Uterus (tissue), 4 donors: ENCODE results near the gene ADNP. TPM values are rescaled to one million over a fixed set of nuclear protein-coding genes. Genes with fewer than 3 reads are reported as not detected.
"Not testable (repeated sequence)": the region's sequence is repeated elsewhere in the genome, so short reads cannot be mapped to it uniquely, and the experiment has no call there.

Experiments used
- DNase-seq, 2 donors: peaks; one replicate each; pipeline ENCODE4 v3.0.0-alpha.2; 2019 to 2020
- H3K27ac ChIP-seq, 2 donors: fragments of 200-600 bp; sonication (generic); 1 replicate in 1 of 2; 2 replicates in 1 of 2; pipeline ENCODE4 v1.5.1; 2016 to 2018
- H3K27me3 ChIP-seq, 2 donors: fragments of 200-600 bp; sonication (generic); one replicate each; pipeline ENCODE4 v1.5.1; 2018 to 2019; ENCODE audit warnings: control low read depth in 1 of 2
- H3K36me3 ChIP-seq, 2 donors: fragments of 200-600 bp; sonication (generic); one replicate each; pipeline ENCODE4 v1.5.1; 2019; ENCODE audit warnings: control low read depth in 1 of 2
- H3K4me1 ChIP-seq, 2 donors: fragments of 200-600 bp; sonication (generic); one replicate each; pipeline ENCODE4 v1.5.1; 2018 to 2019; ENCODE audit warnings: control low read depth in 1 of 2
- H3K4me3 ChIP-seq, 2 donors: fragments of 200-600 bp; sonication (generic); 1 replicate in 1 of 2; 2 replicates in 1 of 2; pipeline ENCODE4 v1.5.1; 2018 to 2019; ENCODE audit warnings: mild to moderate bottlenecking in 1 of 2
- H3K9me3 ChIP-seq, 2 donors: fragments of 200-600 bp; sonication (generic); one replicate each; pipeline ENCODE4 v1.5.1; 2019; ENCODE audit warnings: control low read depth in 1 of 2
- POLR2A ChIP-seq, 2 donors: fragments of 450-650 bp; IDR thresholded peaks; one replicate each; pipeline ENCODE4 v1.6.1; 2016; ENCODE audit warnings: antibody characterized with exemption in 2 of 2, mild to moderate bottlenecking in 1 of 2, moderate library complexity in 1 of 2
- intact Hi-C: fragments of 100-400 bp; cut with DNase I; formaldehyde crosslinking; loops from one replicate; pipeline ENCODE4 v1.15.1; 2023; ENCODE audit warnings: low total_unique reads
- total RNA-seq, 4 donors: library from RNA; depleted of rRNA in 3 of 4; stranded (reverse); fragments of >200 nt in 3 of 4; gene quantifications; one replicate each; pipeline versions ENCODE4 v1.1.0 to v1.2.4, GENCODE V29; 2014 to 2023
- TF ChIP-seq, protein P1 (sequence below), 4 experiments: fragments of 200-600 bp in 2 of 4; fragments of 450-650 bp in 2 of 4; sonication (generic) in 2 of 4; IDR thresholded peaks; one replicate each; pipeline ENCODE4 v1.5.1; 2016 to 2019; ENCODE audit warnings: antibody characterized with exemption in 4 of 4, mild to moderate bottlenecking in 2 of 4, moderate library complexity in 1 of 4
- donor health status: DM: yes; HTN: yes; CAD: no.

Gene ADNP
- total RNA-seq, 4 donors from 2014 or later: 30.6 to 90.1 (median 63.1) TPM

DNA sequence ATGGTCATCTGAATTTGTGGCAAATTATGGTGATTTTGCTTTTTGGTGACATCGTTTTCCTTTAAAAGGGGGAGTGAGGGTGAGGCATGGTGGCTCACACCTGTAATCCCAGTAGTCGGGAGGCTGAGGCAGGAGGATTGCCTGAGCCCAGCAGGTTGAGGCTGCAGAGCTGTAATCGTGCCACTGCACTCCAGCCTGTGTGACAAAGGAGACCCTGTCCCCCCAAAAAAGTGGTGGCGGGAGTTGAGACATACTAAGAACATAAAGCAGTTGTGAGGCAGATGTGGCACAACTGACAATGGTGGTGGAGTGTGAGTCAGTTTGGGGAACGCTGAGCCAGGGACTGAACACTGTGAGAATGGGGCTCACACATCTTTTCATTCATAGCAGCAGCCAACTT lies 45.5 kb downstream of the ADNP start:
- no peak for DNase-seq
- intact Hi-C loops: no loop called here
- H3K4me3 ChIP-seq: no peak overlapping the region

DNA sequence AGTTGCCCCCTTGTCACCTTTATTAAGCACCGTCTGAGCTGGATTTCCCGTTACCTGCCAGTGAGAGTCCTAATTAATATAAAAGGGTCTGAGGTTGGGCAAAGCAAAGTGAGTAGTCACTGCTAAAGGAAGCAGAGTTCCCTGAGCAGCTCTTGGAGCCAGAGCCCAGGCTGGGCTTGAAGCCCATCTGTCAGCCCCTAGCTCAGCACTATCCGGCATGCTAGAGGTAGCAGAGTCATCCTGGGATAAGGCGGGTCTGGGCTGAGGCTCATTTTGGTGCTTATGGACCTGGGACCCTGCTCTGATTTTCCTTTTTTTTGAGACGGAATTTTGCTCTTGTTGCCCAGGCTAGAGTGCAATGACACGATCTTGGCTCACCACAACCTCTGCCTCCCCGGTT lies 46.2 kb downstream of the ADNP start:
- no peak for TF ChIP-seq POLR2A (IDR thresholded peaks at IDR 0.05)
- TF ChIP-seq, protein P1, sequence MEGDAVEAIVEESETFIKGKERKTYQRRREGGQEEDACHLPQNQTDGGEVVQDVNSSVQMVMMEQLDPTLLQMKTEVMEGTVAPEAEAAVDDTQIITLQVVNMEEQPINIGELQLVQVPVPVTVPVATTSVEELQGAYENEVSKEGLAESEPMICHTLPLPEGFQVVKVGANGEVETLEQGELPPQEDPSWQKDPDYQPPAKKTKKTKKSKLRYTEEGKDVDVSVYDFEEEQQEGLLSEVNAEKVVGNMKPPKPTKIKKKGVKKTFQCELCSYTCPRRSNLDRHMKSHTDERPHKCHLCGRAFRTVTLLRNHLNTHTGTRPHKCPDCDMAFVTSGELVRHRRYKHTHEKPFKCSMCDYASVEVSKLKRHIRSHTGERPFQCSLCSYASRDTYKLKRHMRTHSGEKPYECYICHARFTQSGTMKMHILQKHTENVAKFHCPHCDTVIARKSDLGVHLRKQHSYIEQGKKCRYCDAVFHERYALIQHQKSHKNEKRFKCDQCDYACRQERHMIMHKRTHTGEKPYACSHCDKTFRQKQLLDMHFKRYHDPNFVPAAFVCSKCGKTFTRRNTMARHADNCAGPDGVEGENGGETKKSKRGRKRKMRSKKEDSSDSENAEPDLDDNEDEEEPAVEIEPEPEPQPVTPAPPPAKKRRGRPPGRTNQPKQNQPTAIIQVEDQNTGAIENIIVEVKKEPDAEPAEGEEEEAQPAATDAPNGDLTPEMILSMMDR (IDR thresholded peaks at IDR 0.05): no peak
- DNase-seq: no peak
- H3K4me3 ChIP-seq: no peak overlapping the region
- H3K36me3 ChIP-seq: no peaks in the 10 kb centered on the region
- H3K4me1 ChIP-seq: no peaks in the 10 kb centered on the region
- intact Hi-C loops: no loop called here
- H3K27me3 ChIP-seq: no peaks in the 10 kb centered on the region
- H3K27ac ChIP-seq: no peak overlapping the region
- H3K9me3 ChIP-seq: no peaks in the 10 kb centered on the region

More for the DNA sequence above, 45.5 kb downstream of the ADNP start:
- Histone ChIP-seq H3K9me3 (no peaks in the 10 kb centered on the region), H3K36me3 (no peaks in the 10 kb centered on the region), H3K27me3 (no peaks in the 10 kb centered on the region), H3K4me1 (no peaks in the 10 kb centered on the region), H3K27ac (no peak overlapping the region)
- no peak for TF ChIP-seq POLR2A (IDR thresholded peaks at IDR 0.05)
- TF ChIP-seq, protein P1 (IDR thresholded peaks at IDR 0.05): no peak

DNA sequence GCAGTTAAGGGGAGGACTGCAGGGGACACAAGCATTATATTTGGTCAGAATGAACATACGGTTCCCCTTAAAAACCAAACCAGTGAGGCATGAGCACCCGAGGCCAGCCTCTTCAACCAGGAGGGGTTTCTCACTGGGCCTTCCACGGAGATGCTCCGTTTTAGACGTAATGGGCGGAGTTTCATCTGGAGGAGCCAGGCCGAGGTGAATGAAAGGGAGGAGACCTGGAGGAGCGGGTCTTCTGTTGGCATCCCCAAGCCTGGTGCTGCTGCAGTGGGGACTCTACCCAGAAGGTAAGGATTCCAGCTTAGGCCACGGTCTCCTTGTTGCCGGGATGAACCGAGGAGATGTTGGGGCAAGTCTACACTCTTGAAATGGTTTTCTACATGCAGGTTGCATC lies 47.4 kb downstream of the ADNP start:
- intact Hi-C loops: no loop called here
- no peak for DNase-seq
- H3K4me3 ChIP-seq: no peak overlapping the region
- H3K27me3 ChIP-seq: no peaks in the 10 kb centered on the region
- no peaks in the 10 kb centered on the region for H3K36me3 ChIP-seq
- H3K4me1 ChIP-seq: no peaks in the 10 kb centered on the region
- no peak for TF ChIP-seq POLR2A (IDR thresholded peaks at IDR 0.05)
- TF ChIP-seq, protein P1 (IDR thresholded peaks at IDR 0.05): no peak
- H3K27ac ChIP-seq: no peak overlapping the region
- no peaks in the 10 kb centered on the region for H3K9me3 ChIP-seq

DNA sequence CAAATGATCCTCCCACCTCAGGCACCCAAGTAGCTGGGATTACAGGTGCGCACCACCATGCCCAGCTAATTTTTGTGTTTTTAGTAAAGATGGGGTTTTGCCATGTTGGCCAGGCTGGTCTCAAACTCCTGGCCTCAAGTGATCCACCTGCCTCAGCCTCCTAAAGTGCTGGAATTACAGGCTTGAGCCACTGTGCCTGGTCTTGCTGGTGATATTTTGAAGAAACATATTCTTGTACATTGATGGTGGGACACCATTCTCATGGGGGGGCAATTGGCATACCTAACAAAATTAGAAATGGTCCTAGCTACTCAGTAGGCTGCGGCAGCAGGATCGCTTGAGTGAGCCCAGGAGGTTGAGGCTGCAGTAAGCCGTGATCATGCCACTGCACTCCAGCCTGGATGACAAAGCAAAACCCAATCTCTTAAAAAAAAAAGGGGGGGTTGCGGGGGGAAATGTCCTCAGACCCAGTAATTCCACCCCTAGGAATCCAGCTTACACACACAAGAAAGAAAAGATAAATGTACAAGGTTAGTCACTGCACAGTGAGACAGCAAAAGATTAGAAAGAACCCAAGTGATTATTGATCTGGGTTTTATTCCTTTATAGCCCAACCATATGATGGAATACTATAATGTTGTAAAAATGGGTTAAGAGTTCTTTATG lies 49.3 kb downstream of the ADNP start:
- H3K27ac ChIP-seq, intact Hi-C loops, H3K36me3 ChIP-seq, H3K4me1 ChIP-seq, DNase-seq, H3K27me3 ChIP-seq, H3K9me3 ChIP-seq, H3K4me3 ChIP-seq: not testable (repeated sequence)

DNA sequence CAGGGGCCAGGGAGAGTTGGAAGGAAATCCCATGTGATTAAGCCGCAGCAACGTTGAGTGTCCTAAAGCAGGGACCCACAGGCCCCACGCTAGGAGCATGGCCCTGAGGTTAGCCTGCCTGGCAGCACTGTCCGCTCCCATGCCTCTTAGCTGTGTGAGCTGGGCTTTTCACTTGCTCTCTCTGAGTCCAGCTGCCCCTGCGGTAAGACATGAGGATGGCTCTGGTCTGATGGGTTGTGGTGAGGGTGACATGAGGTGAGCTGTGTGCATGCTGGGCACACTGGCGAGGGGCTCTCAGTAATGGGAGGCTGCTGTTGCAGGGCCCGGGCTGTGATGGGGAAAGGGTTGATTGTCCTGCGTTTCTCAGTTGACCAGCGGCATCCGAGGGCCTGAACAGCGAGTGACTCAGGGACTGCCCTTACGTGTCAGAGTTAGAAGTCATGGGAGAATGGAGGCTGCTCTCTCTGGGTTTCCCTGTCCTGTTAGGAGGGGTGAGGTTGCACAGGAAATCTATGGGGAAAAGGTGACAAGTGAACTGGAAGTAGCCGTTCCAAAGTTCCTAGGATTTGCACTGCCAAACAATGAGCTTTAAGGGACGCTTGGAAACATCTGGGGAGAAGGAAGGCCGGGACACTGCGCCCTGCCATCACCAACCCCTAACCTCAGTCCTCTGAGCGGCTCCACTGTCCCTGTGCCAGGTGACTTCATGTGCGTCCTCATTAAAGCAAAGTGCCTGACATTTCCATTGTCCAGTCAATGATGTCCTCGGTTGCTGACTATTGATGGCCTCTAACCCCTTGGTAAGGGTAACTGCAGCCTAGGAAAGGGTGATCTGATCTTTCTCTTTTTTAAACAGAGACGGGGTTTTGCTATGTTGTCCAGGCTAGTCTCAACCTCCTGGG lies 51.3 kb downstream of the ADNP start:
- no peaks in the 10 kb centered on the region for H3K36me3 ChIP-seq
- no peak overlapping the region for H3K4me3 ChIP-seq
- H3K27me3 ChIP-seq: no peaks in the 10 kb centered on the region
- H3K27ac ChIP-seq: no peak overlapping the region
- H3K4me1 ChIP-seq: no peaks in the 10 kb centered on the region
- intact Hi-C loops: no loop called here
- DNase-seq: no peak
- no peaks in the 10 kb centered on the region for H3K9me3 ChIP-seq
- no peak for TF ChIP-seq POLR2A (IDR thresholded peaks at IDR 0.05)
- TF ChIP-seq, protein P1 (IDR thresholded peaks at IDR 0.05): no peak
